ENCODE results near the gene ADCY3. TPM values are rescaled to one million over a fixed set of nuclear protein-coding genes. Genes with fewer than 3 reads are reported as not detected.

The ADCY3 gene
- polyA plus RNA-seq, 1 of the 3 experiments (the other 2 are of a cell fraction): 53.9 TPM

DNA sequence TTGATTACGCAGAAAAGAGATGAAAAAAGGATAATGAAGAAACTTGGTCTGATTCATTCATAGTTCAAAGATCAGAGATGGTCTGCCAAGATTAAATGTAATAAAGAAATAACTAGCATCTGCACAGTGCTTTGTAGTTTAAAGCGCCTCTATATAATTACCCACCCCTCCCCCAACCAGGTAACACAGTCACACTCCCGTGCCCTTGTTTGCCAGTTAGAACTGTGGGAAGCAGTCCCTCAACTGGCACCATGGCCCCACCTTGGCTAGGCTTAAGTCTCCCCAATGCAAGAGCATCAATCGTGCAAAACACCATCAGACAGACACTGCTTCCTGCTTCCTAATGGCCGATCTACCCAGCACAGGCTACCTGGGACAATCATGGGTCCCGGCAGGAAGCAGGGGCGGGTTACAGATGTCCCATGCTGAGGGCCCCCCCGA is 11.6 kb downstream of the ADCY3 start:
- POLR2A ChIA-PET: interaction anchor here (0.6 kb wide), 1 partner anchor 513 kb away, joined by 3 read pairs; no protein-coding TSS in a partner anchor
- H4K20me1 ChIP-seq (ENCODE audit: insufficient read depth): peaks cover 5% of the 10 kb centered on the region; the same call in 1 of the 2 replicates
- H3K4me1 ChIP-seq (ENCODE audit: control insufficient read depth in 1 of 2, insufficient read depth in 2 of 2, low read depth in 1 of 2, low read length in 1 of 2): peaks cover 0 to 3% of the 10 kb centered on the region in 2 experiments; a peak in 1 of 4 replicates
- no peak overlapping the region for H3K4me3 ChIP-seq (ENCODE audit: low read depth in 2 of 2, low read length in 1 of 2)
- peaks cover 0 to 5% of the 10 kb centered on the region in 2 experiments for H3K36me3 ChIP-seq (replicated peaks in 1 of 2; ENCODE audit: control insufficient read depth in 1 of 2, insufficient read depth in 2 of 2, low read length in 1 of 2)
- 91% methylated on average over 8 of the region's 8 CpGs for WGBS (ENCODE audit: low lambda C conversion rate)
- H3K9me3 ChIP-seq: 0 out of 2 replicates have a peak, but pooled peaks cover 3% of the 10 kb centered on the region
- no peaks in the 10 kb centered on the region for H3K9me2 ChIP-seq
- H3K27ac ChIP-seq (ENCODE audit: low read depth in 2 of 2, low read length in 1 of 2): no peak overlapping the region
- H3F3A ChIP-seq (replicated peaks; ENCODE audit: insufficient read depth): no peaks in the 10 kb centered on the region
- H3K9ac ChIP-seq: no peak overlapping the region
- no peaks in the 10 kb centered on the region for H3K27me3 ChIP-seq (ENCODE audit: insufficient read depth)
- TF ChIP-seq USF1 (IDR thresholded peaks at IDR 0.05; ENCODE audit: borderline replicate concordance, low read depth) (no peak), RCOR1 (IDR thresholded peaks at IDR 0.05; ENCODE audit: low read length) (no peak), CHD2 (IDR thresholded peaks at IDR 0.05; ENCODE audit: low read length, partially characterized antibody) (no peak), EZH2phosphoT487 (IDR thresholded peaks at IDR 0.05; ENCODE audit: borderline replicate concordance, low read depth) (no peak), RAD21 (IDR thresholded peaks at IDR 0.05; ENCODE audit: low read length) (no peak)
- TF ChIP-seq, protein P1, sequence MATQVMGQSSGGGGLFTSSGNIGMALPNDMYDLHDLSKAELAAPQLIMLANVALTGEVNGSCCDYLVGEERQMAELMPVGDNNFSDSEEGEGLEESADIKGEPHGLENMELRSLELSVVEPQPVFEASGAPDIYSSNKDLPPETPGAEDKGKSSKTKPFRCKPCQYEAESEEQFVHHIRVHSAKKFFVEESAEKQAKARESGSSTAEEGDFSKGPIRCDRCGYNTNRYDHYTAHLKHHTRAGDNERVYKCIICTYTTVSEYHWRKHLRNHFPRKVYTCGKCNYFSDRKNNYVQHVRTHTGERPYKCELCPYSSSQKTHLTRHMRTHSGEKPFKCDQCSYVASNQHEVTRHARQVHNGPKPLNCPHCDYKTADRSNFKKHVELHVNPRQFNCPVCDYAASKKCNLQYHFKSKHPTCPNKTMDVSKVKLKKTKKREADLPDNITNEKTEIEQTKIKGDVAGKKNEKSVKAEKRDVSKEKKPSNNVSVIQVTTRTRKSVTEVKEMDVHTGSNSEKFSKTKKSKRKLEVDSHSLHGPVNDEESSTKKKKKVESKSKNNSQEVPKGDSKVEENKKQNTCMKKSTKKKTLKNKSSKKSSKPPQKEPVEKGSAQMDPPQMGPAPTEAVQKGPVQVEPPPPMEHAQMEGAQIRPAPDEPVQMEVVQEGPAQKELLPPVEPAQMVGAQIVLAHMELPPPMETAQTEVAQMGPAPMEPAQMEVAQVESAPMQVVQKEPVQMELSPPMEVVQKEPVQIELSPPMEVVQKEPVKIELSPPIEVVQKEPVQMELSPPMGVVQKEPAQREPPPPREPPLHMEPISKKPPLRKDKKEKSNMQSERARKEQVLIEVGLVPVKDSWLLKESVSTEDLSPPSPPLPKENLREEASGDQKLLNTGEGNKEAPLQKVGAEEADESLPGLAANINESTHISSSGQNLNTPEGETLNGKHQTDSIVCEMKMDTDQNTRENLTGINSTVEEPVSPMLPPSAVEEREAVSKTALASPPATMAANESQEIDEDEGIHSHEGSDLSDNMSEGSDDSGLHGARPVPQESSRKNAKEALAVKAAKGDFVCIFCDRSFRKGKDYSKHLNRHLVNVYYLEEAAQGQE (IDR thresholded peaks at IDR 0.05; ENCODE audit: low read depth, low read length): no peak
- peaks cover 4% of the 10 kb centered on the region for H3K79me2 ChIP-seq (ENCODE audit: insufficient read depth)
- CTCF ChIA-PET: no interaction called here
- no peak overlapping the region for H2AFZ ChIP-seq (ENCODE audit: low read depth)
- no peak overlapping the region for H3K4me2 ChIP-seq
- DNase-seq: no peak

DNA sequence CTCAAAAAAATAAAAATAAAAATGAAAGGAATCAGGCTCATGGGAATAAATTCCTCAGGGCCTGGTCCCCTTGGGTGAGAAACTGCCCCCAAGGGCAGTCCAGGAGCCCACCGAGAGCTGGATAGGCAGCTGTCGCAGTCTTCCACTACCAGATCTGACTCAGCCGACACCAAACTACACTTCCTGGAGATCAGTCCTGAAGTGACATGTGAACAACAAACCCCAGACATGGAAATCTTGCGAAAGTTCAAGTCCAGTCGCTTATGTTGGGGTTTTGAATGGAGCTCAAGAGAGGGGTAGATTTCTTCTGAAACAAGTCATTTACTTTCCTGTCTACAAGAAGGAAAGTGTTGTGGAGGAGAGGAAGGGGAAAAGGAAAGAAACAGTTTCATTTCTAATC is 12.9 kb downstream of the ADCY3 start:
- no peak for DNase-seq
- Histone ChIP-seq H3K36me3 (replicated peaks in 1 of 2; ENCODE audit: control insufficient read depth in 1 of 2, insufficient read depth in 2 of 2, low read length in 1 of 2) (peaks cover 0 to 5% of the 10 kb centered on the region in 2 experiments), H3K9ac (no peak overlapping the region), H3K4me2 (no peak overlapping the region), H3K27ac (ENCODE audit: low read depth in 2 of 2, low read length in 1 of 2) (no peak overlapping the region), H3K9me3 (0 out of 2 replicates have a peak, but pooled peaks cover 3% of the 10 kb centered on the region), H3K9me2 (no peaks in the 10 kb centered on the region), H3K4me3 (ENCODE audit: low read depth in 2 of 2, low read length in 1 of 2) (no peak overlapping the region), H2AFZ (ENCODE audit: low read depth) (no peak overlapping the region), H3K27me3 (ENCODE audit: insufficient read depth) (no peaks in the 10 kb centered on the region), H3K4me1 (ENCODE audit: control insufficient read depth in 1 of 2, insufficient read depth in 2 of 2, low read depth in 1 of 2, low read length in 1 of 2) (peaks cover 0 to 3% of the 10 kb centered on the region in 2 experiments; a peak in 1 of 4 replicates), H4K20me1 (ENCODE audit: insufficient read depth) (no peaks in the 10 kb centered on the region), H3F3A (replicated peaks; ENCODE audit: insufficient read depth) (no peaks in the 10 kb centered on the region), H3K79me2 (ENCODE audit: insufficient read depth) (peaks cover 4% of the 10 kb centered on the region)
- TF ChIP-seq SMC3 (IDR thresholded peaks at IDR 0.05; ENCODE audit: low read depth, low read length) (no peak), TCF12 (IDR thresholded peaks at IDR 0.05) (no peak), TEAD4 (IDR thresholded peaks at IDR 0.05; ENCODE audit: borderline replicate concordance, insufficient read depth) (no peak), GABPA (IDR thresholded peaks at IDR 0.05; ENCODE audit: low read depth) (no peak), ELF1 (IDR thresholded peaks at IDR 0.05) (no peak), RCOR1 (IDR thresholded peaks at IDR 0.05; ENCODE audit: low read length) (no peak), NFIC (IDR thresholded peaks at IDR 0.05; ENCODE audit: borderline replicate concordance) (no peak)
- TF ChIP-seq, protein P2, sequence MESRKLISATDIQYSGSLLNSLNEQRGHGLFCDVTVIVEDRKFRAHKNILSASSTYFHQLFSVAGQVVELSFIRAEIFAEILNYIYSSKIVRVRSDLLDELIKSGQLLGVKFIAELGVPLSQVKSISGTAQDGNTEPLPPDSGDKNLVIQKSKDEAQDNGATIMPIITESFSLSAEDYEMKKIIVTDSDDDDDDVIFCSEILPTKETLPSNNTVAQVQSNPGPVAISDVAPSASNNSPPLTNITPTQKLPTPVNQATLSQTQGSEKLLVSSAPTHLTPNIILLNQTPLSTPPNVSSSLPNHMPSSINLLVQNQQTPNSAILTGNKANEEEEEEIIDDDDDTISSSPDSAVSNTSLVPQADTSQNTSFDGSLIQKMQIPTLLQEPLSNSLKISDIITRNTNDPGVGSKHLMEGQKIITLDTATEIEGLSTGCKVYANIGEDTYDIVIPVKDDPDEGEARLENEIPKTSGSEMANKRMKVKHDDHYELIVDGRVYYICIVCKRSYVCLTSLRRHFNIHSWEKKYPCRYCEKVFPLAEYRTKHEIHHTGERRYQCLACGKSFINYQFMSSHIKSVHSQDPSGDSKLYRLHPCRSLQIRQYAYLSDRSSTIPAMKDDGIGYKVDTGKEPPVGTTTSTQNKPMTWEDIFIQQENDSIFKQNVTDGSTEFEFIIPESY (IDR thresholded peaks at IDR 0.05; ENCODE audit: borderline replicate concordance, low read depth): no peak
- ChIA-PET CTCF (interaction anchor here (0.7 kb wide), 1 partner anchor 10 kb away, joined by 3 read pairs; no protein-coding TSS in a partner anchor), POLR2A (no interaction called here)
- 94% methylated on average over 5 of the region's 5 CpGs for WGBS (ENCODE audit: low lambda C conversion rate)
